ENCODE measurements around the gene TMEM63A. TPM values are rescaled to one million over a fixed set of nuclear protein-coding genes. Genes with fewer than 3 reads are reported as not detected.

The TMEM63A gene
- total and polyA plus RNA-seq, 2 of the 13 experiments (the other 11 are each of a cell fraction or from before 2014, with no cell fraction given) = 23.9 to 53.3 TPM

GRCh38 chr1:225881959-225882693 lies at the start of gene TMEM63A (continued):
- TF ChIP-seq NR2C2 (CRISPR knock-in tag; IDR thresholded peaks at IDR 0.05; ENCODE audit: borderline replicate concordance) (peak; percentile 48; the same call in 1 of the 2 replicates), SOX6 (IDR thresholded peaks at IDR 0.05) (no peak), SOX6 (CRISPR knock-in tag; IDR thresholded peaks at IDR 0.05) (peak; percentile 53; the same call in 1 of the 2 replicates), JUN (CRISPR knock-in tag; IDR thresholded peaks at IDR 0.05) (peak; percentile 42; the same call in 1 of the 2 replicates), GMEB2 (CRISPR knock-in tag; IDR thresholded peaks at IDR 0.05; ENCODE audit: low read depth) (no peak), CREB3 (CRISPR knock-in tag; IDR thresholded peaks at IDR 0.05) (0 out of 2 replicates have a peak, but pooled peaks have one; percentile 35), ZNF24 (IDR thresholded peaks at IDR 0.05) (no peak), DNMT3B (CRISPR knock-in tag; conservative IDR thresholded peaks at IDR 0.05) (no peak), SNRNP70 (IDR thresholded peaks at IDR 0.05; ENCODE audit: low read depth, low read length) (no peak), ZMYM4 (CRISPR knock-in tag; IDR thresholded peaks at IDR 0.05) (peak; percentile 10; the same call in 1 of the 2 replicates), ZNF121 (CRISPR knock-in tag; IDR thresholded peaks at IDR 0.05) (peak; percentile 7; the same call in 1 of the 2 replicates), GTF2F1 (IDR thresholded peaks at IDR 0.05; ENCODE audit: low read length) (no peak), RBM39 (IDR thresholded peaks at IDR 0.05; ENCODE audit: low read depth, low read length, poor library complexity, severe bottlenecking) (peak; percentile 40), ZNF512B (CRISPR knock-in tag; IDR thresholded peaks at IDR 0.05; ENCODE audit: borderline replicate concordance) (no peak), HNRNPK (IDR thresholded peaks at IDR 0.05; ENCODE audit: low read depth, low read length, poor library complexity, severe bottlenecking) (peak; percentile 43), PHF20 (CRISPR knock-in tag; IDR thresholded peaks at IDR 0.05) (peak; percentile 45), SNAI1 (CRISPR knock-in tag; IDR thresholded peaks at IDR 0.05; ENCODE audit: borderline replicate concordance) (peak; percentile 81; the same call in 1 of the 2 replicates), ZNF768 (CRISPR knock-in tag; IDR thresholded peaks at IDR 0.05) (peak; percentile 31; the same call in 1 of the 2 replicates), ZNF207 (IDR thresholded peaks at IDR 0.05; ENCODE audit: borderline replicate concordance) (no peak), REPIN1 (CRISPR knock-in tag; IDR thresholded peaks at IDR 0.05; ENCODE audit: borderline replicate concordance, low read depth) (no peak; the same call in 1 of the 2 replicates), POGK (CRISPR knock-in tag; conservative IDR thresholded peaks at IDR 0.05) (peak; percentile 71), ZNF589 (CRISPR knock-in tag; conservative IDR thresholded peaks at IDR 0.05) (no peak)

All from HepG2 (cell line).